DMS79 treated with DMSO at 0.1 percent for 48 hours (cell line): ENCODE measurements around the gene VSIG10L.

Experiments
- DNase-seq: peaks from one replicate; lab custom pipeline; 2025; lab: John Stamatoyannopoulos, UW

The VSIG10L gene

GRCh38 chr19:51338563-51339312 is 3.2 kb downstream of the VSIG10L start:
- peak; percentile 79 for DNase-seq

- DNase-seq, result no peak
These were observed 3.9 kb downstream of the VSIG10L start for GRCh38 chr19:51337861-51338562.

- DNase-seq, result no peak
These were observed 4.6 kb downstream of the VSIG10L start for GRCh38 chr19:51337141-51337860.

GRCh38 chr19:51333836-51334460 is 8.0 kb downstream of the VSIG10L start:
- DNase-seq, result no peak

- DNase-seq, result no peak
These were observed 10.2 kb downstream of the VSIG10L start for GRCh38 chr19:51331716-51332115.

GRCh38 chr19:51331193-51331592 is 10.7 kb downstream of the VSIG10L start:
- no peak for DNase-seq

GRCh38 chr19:51330366-51330765 is 11.6 kb downstream of the VSIG10L start:
- DNase-seq, result no peak

- no peak for DNase-seq
These were observed 12.5 kb downstream of the VSIG10L start for GRCh38 chr19:51329411-51329810.

- no peak for DNase-seq
These were observed 14.6 kb downstream of the VSIG10L start for GRCh38 chr19:51327066-51328001.

GRCh38 chr19:51326216-51327065 is 15.5 kb downstream of the VSIG10L start:
- no peak for DNase-seq

GRCh38 chr19:51325161-51325976 is 16.6 kb downstream of the VSIG10L start:
- no peak for DNase-seq

GRCh38 chr19:51324167-51324481 is 17.8 kb downstream of the VSIG10L start:
- no peak for DNase-seq

- no peak for DNase-seq
These were observed 18.3 kb downstream of the VSIG10L start for GRCh38 chr19:51323481-51324166.

GRCh38 chr19:51321799-51322198 is 20.1 kb downstream of the VSIG10L start:
- no peak for DNase-seq

GRCh38 chr19:51320280-51320657 is 21.7 kb downstream of the VSIG10L start:
- peak; percentile 76 for DNase-seq

GRCh38 chr19:51319649-51320279 is 22.2 kb downstream of the VSIG10L start:
- DNase-seq, result peak; percentile 20

- no peak for DNase-seq
These were observed 23.0 kb downstream of the VSIG10L start for GRCh38 chr19:51318687-51319648.
